ENCODE results near the gene AFF1.

DNA sequence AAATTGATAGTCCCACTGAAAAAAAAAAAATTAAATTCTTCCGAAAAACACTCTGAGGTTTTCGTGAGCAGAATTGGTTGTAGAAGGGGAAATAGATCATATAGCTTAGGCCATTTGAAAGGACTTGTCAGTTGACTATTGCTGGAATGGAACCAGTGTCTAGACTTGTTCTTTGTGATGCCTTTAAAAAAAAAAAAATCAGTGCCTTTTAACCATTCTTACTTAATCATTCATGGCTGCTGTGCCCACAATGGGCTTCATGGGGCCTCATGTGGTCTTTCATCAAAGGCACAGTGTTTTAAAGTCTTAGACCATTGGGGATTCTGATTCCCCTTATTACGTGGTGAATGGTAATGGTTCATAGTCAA lies 139.3 kb downstream of the AFF1 start:
- TF ChIP-seq POLR2AphosphoS5 (IDR thresholded peaks at IDR 0.05; ENCODE audit: low read depth, low read length) (no peak), POLR2A (IDR thresholded peaks at IDR 0.05; ENCODE audit: low read depth, low read length) (no peak), TAF1 (IDR thresholded peaks at IDR 0.05; ENCODE audit: borderline replicate concordance, low read depth, low read length) (no peak)

All from GM12892 (cell line).